Central memory CD8-positive, alpha-beta T cell (primary cell): ENCODE data around the gene PROSER1.
"Not testable (repeated sequence)": the region's sequence is repeated elsewhere in the genome, so short reads cannot be mapped to it uniquely, and the experiment has no call there.

Experiments
- ATAC-seq: fragments of 150-1000 bp; cut with Tn5 transposase; replicated peaks from 2 replicates; pipeline ENCODE4 v1.10.0; 2022; ENCODE audit warnings: mild to moderate bottlenecking, moderate FRiP score, moderate number of reproducible peaks; ENCODE audit not compliant: poor library complexity, severe bottlenecking; ENCODE audit errors: extremely low read depth
- DNase-seq, 2 donors: peaks; one replicate each; pipeline ENCODE4 v3.0.0; 2021; ENCODE audit warnings: low spot score in 2 of 2
- H3K27ac Mint-ChIP-seq: one replicate; pipeline ENCODE4 v1.8.0; 2022; ENCODE audit warnings: low read depth, mild to moderate bottlenecking, moderate library complexity, mixed read lengths
- H3K27me3 Mint-ChIP-seq: one replicate; pipeline ENCODE4 v1.8.0; 2022; ENCODE audit warnings: mixed read lengths
- H3K36me3 Mint-ChIP-seq: one replicate; pipeline ENCODE4 v1.8.0; 2022; ENCODE audit warnings: mild to moderate bottlenecking, moderate library complexity, mixed read lengths; ENCODE audit not compliant: insufficient read depth
- H3K4me1 Mint-ChIP-seq: one replicate; pipeline ENCODE4 v1.8.0; 2022; ENCODE audit warnings: mixed read lengths
- H3K4me3 Mint-ChIP-seq: one replicate; pipeline ENCODE4 v1.8.0; 2022; ENCODE audit warnings: mild to moderate bottlenecking, moderate library complexity, mixed read lengths
- H3K9me3 Mint-ChIP-seq: one replicate; pipeline ENCODE4 v1.8.0; 2022; ENCODE audit warnings: mixed read lengths

The PROSER1 gene

DNA sequence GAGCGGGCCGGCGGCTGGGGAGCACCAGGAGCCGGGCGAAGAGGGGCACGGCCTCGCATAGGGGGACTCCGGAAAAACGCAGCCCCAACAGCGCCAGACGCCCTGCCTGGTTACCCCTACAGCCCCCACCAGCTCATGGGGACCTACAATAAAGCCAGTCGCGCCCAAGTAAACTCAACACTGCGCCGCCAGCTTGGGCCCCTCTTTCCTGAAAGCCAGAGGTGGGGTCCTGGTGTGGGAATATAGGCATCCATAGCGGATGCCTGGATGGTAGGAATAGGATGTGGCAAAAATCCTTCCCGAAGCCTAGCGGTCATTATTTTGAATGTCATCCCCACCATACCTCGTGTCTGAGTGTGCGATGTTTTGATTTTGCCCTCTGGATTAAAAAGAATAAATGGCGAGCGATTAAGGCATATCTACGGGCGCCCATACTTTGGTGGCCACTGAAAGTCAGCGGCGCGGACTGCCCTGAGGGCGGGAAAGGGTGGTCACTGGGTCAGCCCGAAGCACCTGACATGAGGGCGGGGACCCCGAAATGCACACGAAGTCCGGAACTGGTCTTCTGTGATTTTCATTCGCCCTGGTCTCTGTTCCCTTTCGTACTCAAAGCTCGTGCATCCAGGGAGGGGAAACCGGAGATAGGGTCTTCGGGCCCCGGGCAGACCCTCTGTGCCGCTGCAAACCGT is at the start of gene PROSER1, which contains the start of gene NHLRC3:
Gene PROSER1 (minus strand): TSS at position 210 of the 689 bp plus-strand sequence. CDS start 847 bp downstream, outside the sequence.
Gene NHLRC3 (plus strand): TSS at position 577 of the 689 bp plus-strand sequence. CDS start 184 bp downstream, outside the sequence.
- no peaks in the 10 kb centered on the region for H3K27me3 Mint-ChIP-seq
- ATAC-seq: peak; percentile 86
- peak within 1 kb of the TSS; percentile 85 for H3K4me3 Mint-ChIP-seq
- H3K36me3 Mint-ChIP-seq: peaks cover 21% of the 10 kb centered on the region
- peaks cover 39% of the 10 kb centered on the region for H3K4me1 Mint-ChIP-seq
- DNase-seq: peak; percentile 72 to 82
- no peaks in the 10 kb centered on the region for H3K9me3 Mint-ChIP-seq
- peak within 1 kb of the TSS; percentile 86 for H3K27ac Mint-ChIP-seq

DNA sequence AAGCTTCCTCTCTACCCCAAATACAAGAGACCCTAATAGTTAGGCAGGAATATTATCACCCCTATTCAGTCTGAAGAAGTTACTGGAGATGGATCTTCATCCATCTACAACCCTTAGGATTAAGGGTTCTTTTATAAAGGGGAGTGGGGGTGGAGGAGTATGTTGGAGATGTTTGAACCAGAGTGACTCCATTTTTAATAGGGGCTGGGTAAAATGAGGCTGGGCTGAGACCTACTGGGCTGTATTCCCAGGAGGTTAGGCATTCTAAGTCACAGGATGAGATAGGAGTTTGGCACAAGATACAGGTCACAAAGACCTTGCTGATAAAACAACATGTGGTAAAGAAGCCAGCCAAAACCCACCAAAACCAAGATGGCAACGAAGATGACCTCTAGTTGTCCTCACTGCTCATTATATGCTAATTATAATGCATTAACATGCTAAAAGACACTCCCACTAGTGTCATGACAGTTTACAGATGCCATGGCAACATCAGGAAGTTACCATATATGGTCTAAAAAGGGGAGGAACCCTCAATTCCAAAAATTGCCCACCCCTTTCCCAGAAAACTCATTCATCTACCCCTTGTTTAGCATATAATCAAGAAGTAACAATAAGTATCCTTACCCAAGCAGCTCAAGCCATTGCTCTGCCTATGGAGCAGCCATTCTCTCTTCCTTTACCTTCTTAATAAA is 48.5 kb upstream of the PROSER1 start:
- not testable (repeated sequence) for H3K9me3 Mint-ChIP-seq, ATAC-seq, H3K27ac Mint-ChIP-seq, H3K4me1 Mint-ChIP-seq, DNase-seq, H3K4me3 Mint-ChIP-seq, H3K36me3 Mint-ChIP-seq
- H3K27me3 Mint-ChIP-seq: peaks cover 23% of the 10 kb centered on the region

- Mint-ChIP-seq H3K27ac (no peak overlapping the region), H3K4me3 (no peak overlapping the region)
Observed at GRCh38 chr13:39073983-39074382, 36.1 kb upstream of the PROSER1 start.

DNA sequence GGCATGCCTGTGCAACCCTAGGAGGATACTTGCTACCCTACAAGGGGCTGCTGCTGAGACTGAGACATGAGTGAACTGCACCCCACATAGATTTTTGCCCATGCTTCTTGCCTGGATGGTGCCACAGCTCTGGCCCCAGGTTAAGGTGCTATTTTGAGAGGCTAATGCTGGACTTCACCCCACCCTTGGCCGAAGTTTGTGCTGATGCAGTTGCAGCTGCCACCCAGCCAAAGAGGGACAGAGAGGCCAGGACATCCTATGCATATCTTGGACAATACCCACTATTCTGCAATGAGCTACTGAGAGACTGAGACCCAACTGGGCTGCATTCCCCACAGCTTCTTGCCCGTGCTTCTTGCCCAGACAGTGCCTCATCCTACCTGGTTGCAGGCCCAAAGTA is 35.0 kb upstream of the PROSER1 start:
- Mint-ChIP-seq H3K36me3 (no peaks in the 10 kb centered on the region), H3K4me1 (no peaks in the 10 kb centered on the region), H3K27me3 (peaks cover 43% of the 10 kb centered on the region), H3K27ac (no peak overlapping the region), H3K9me3 (no peaks in the 10 kb centered on the region), H3K4me3 (no peak overlapping the region)
- ATAC-seq: no peak
- no peak for DNase-seq

More at GRCh38 chr13:39073983-39074382, 36.1 kb upstream of the PROSER1 start:
- Mint-ChIP-seq H3K9me3 (no peaks in the 10 kb centered on the region), H3K4me1 (no peaks in the 10 kb centered on the region), H3K36me3 (no peaks in the 10 kb centered on the region), H3K27me3 (peaks cover 48% of the 10 kb centered on the region)
- DNase-seq: no peak
- ATAC-seq: no peak

GRCh38 chr13:39062004-39062403 is 24.1 kb upstream of the PROSER1 start:
- Mint-ChIP-seq H3K9me3 (no peaks in the 10 kb centered on the region), H3K27ac (no peak overlapping the region), H3K36me3 (peaks cover 2% of the 10 kb centered on the region), H3K4me1 (peaks cover 29% of the 10 kb centered on the region), H3K27me3 (no peaks in the 10 kb centered on the region), H3K4me3 (no peak overlapping the region)
- ATAC-seq (no peak), DNase-seq (no peak)

- DNase-seq: no peak
- H3K4me1 Mint-ChIP-seq: peaks cover 35% of the 10 kb centered on the region
- no peak for ATAC-seq
- H3K4me3 Mint-ChIP-seq: no peak overlapping the region
- H3K9me3 Mint-ChIP-seq: no peaks in the 10 kb centered on the region
- peaks cover 6% of the 10 kb centered on the region for H3K36me3 Mint-ChIP-seq
- H3K27me3 Mint-ChIP-seq: no peaks in the 10 kb centered on the region
- H3K27ac Mint-ChIP-seq: no peak overlapping the region
Observed at GRCh38 chr13:39058040-39058439, 20.2 kb upstream of the PROSER1 start.

- ATAC-seq: no peak
- H3K4me3 Mint-ChIP-seq: no peak overlapping the region
- peaks cover 35% of the 10 kb centered on the region for H3K4me1 Mint-ChIP-seq
- peaks cover 6% of the 10 kb centered on the region for H3K36me3 Mint-ChIP-seq
- H3K27ac Mint-ChIP-seq: no peak overlapping the region
- no peaks in the 10 kb centered on the region for H3K27me3 Mint-ChIP-seq
- no peak for DNase-seq
- no peaks in the 10 kb centered on the region for H3K9me3 Mint-ChIP-seq
Observed at GRCh38 chr13:39056018-39056417, 18.1 kb upstream of the PROSER1 start.

DNA sequence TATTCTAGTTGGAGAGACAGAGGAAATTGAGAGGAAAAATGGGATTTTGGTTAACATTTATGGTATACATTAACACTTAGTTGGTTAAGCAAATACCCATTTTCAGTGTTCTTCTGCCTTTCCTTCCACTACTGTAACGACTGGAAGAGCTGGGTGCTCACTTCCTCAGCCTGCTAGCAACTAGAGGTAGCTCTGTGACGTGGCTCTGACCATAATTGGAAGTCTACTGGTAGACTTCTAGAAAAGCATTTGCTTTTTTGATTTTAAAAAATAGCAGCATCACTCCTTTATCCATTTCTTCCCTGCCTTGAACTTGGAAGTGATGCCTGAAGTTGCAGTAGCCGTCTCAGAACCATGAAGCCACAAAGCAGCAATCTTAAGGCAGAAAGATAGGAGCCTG is 16.2 kb upstream of the PROSER1 start:
- no peak for ATAC-seq
- no peak overlapping the region for H3K4me3 Mint-ChIP-seq
- peaks cover 21% of the 10 kb centered on the region for H3K4me1 Mint-ChIP-seq
- DNase-seq: no peak
- no peak overlapping the region for H3K27ac Mint-ChIP-seq
- peaks cover 6% of the 10 kb centered on the region for H3K36me3 Mint-ChIP-seq
- H3K9me3 Mint-ChIP-seq: no peaks in the 10 kb centered on the region
- no peaks in the 10 kb centered on the region for H3K27me3 Mint-ChIP-seq

DNA sequence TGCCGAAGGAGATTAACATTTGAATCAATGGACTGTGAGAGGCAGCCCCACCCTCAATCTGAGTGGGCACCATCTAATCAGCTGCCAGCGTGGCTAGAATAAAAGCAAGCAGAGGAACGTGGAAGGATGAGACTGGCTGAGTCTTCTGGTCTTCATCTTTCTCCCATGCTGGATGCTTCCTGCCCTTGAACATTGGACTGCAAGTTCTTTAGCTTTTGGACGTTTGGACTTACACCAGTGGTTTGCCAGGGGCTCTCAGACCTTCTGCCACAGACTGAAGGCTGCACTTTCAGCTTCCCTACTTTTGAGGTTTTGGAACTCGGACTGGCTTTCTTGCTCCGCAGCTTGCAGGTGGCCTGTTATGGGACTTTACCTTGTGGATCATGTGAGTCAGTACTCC is 15.1 kb upstream of the PROSER1 start:
- DNase-seq (no peak), ATAC-seq (no peak)
- H3K36me3 Mint-ChIP-seq: peaks cover 12% of the 10 kb centered on the region
- no peak overlapping the region for H3K4me3 Mint-ChIP-seq
- no peak overlapping the region for H3K27ac Mint-ChIP-seq
- H3K9me3 Mint-ChIP-seq: no peaks in the 10 kb centered on the region
- peaks cover 9% of the 10 kb centered on the region for H3K4me1 Mint-ChIP-seq
- no peaks in the 10 kb centered on the region for H3K27me3 Mint-ChIP-seq

DNA sequence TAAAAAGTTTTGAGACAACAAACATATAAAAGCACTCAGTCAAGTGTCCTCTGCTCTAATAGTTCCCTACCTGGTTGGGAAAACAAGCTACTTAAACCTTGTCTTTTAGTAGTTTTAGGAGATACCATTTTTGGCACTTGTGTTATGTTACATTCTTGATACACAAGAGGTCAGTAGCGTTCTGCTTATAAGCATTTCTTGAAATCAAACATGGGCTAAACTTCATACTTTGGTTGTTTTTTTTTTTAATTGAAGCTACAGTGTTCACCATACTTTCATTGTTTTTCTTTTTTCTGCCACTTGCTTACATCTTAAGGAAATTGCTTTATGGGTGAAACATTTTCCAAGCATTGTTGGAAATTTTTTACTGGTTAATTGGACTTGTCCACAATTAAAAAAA is 13.3 kb upstream of the PROSER1 start:
- no peak overlapping the region for H3K27ac Mint-ChIP-seq
- peaks cover 12% of the 10 kb centered on the region for H3K36me3 Mint-ChIP-seq
- H3K27me3 Mint-ChIP-seq: no peaks in the 10 kb centered on the region
- peaks cover 6% of the 10 kb centered on the region for H3K4me1 Mint-ChIP-seq
- H3K9me3 Mint-ChIP-seq: no peaks in the 10 kb centered on the region
- DNase-seq: no peak
- ATAC-seq: no peak
- H3K4me3 Mint-ChIP-seq: no peak overlapping the region

- H3K4me1 Mint-ChIP-seq: peaks cover 3% of the 10 kb centered on the region
- ATAC-seq: no peak
- H3K9me3 Mint-ChIP-seq: no peaks in the 10 kb centered on the region
- H3K27me3 Mint-ChIP-seq: no peaks in the 10 kb centered on the region
- no peak for DNase-seq
- no peak overlapping the region for H3K27ac Mint-ChIP-seq
- H3K36me3 Mint-ChIP-seq: peaks cover 14% of the 10 kb centered on the region
- H3K4me3 Mint-ChIP-seq: no peak overlapping the region
Observed at GRCh38 chr13:39049274-39049673, 11.4 kb upstream of the PROSER1 start.

DNA sequence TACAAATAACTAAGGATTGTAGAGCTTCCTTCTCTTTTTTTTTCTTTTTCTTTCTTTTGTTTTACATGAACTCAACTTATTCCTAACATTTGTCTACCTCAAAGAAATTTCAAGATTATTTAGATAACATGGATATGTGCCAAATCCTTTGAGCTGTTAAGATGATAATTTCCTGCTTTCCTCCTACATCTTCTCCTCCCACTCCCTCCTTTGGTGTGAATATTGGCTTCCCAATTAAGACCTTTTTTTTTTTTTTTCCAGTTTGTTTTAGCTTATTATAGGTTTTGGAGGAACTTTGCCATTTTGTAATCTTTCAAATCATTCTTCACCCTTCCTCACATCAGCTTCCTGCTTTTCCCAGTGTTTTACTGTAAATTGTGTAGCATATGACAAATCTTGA is 10.9 kb upstream of the PROSER1 start:
- ATAC-seq (no peak), DNase-seq (no peak)
- H3K4me1 Mint-ChIP-seq: no peaks in the 10 kb centered on the region
- H3K4me3 Mint-ChIP-seq: no peak overlapping the region
- H3K9me3 Mint-ChIP-seq: no peaks in the 10 kb centered on the region
- no peaks in the 10 kb centered on the region for H3K27me3 Mint-ChIP-seq
- H3K36me3 Mint-ChIP-seq: peaks cover 12% of the 10 kb centered on the region
- H3K27ac Mint-ChIP-seq: no peak overlapping the region

DNA sequence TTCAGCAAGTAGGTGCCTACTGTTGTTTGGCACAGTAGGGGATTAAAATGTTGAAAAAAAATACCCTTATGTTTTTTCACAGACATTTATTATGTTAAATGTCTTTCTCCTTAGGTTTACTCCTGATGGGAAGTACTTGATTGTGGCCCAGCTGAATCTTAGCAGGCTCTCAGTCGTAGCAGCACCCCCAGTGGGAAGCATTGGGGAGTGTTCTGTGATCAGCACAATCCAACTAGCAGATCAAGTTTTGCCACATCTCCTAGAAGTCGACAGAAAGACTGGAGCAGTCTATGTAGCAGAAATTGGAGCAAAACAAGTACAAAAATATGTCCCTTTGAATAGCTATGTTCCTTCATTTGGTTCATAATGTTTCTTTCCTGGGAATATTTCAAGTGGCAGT is 9.7 kb upstream of the PROSER1 start:
- no peak for ATAC-seq
- H3K9me3 Mint-ChIP-seq: no peaks in the 10 kb centered on the region
- no peaks in the 10 kb centered on the region for H3K27me3 Mint-ChIP-seq
- H3K27ac Mint-ChIP-seq: no peak overlapping the region
- H3K36me3 Mint-ChIP-seq: peaks cover 13% of the 10 kb centered on the region
- DNase-seq: no peak
- H3K4me3 Mint-ChIP-seq: no peak overlapping the region
- H3K4me1 Mint-ChIP-seq: no peaks in the 10 kb centered on the region
